HG02588 (cell line): ENCODE results near the gene CHAF1A.

Experiments used
- ATAC-seq: cut with Tn5 transposase; IDR thresholded peaks from one replicate; pipeline ENCODE4 v1.9.1; 2021; ENCODE audit warnings: mild to moderate bottlenecking, moderate library complexity; ENCODE audit not compliant: unreplicated experiment

CHAF1A gene

DNA sequence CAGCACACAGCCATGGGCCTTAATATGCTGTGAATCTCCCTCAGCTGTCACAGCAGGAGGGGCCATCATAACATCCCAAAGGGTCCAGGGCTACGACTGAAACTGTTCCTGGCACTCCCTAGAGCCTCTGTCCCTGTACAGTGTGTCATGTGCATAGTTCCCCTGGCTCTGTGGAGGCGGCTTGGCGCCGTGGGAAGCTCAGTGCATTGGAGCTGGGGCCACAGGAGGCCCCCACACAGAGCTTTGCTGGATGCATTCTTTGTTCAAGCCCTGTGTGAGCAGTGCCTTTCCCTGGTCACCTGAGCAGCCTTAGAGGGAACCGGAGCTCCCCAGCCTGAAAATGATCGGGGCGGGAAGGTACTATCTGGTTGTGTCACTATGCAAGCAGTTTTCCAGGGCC lies 33.8 kb downstream of the CHAF1A start:
- no peak for ATAC-seq

GRCh38 chr19:4437103-4437502 lies 34.7 kb downstream of the CHAF1A start:
- no peak for ATAC-seq

DNA sequence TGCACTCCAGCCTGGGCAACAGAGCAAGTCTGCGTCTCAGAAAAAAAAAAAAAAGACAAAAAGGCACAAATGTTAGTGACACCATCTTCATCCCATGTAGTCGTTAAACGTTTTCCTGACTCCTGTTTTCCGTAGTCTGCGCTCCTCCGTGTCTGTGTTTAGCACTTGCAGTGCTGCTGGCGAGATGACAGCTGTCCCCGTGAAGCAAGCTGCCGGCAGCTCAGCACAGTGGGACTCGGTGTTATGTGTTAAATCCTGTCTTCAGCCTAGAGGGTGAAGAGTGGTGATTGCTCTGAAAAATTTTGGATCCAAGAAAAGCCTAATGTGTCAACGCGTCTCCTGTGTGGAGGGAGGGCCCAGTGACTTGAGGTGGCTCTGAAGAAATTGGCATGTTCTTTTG lies 36.8 kb downstream of the CHAF1A start:
- ATAC-seq, result no peak

GRCh38 chr19:4441994-4442818 lies 39.8 kb downstream of the CHAF1A start:
- ATAC-seq, result no peak

DNA sequence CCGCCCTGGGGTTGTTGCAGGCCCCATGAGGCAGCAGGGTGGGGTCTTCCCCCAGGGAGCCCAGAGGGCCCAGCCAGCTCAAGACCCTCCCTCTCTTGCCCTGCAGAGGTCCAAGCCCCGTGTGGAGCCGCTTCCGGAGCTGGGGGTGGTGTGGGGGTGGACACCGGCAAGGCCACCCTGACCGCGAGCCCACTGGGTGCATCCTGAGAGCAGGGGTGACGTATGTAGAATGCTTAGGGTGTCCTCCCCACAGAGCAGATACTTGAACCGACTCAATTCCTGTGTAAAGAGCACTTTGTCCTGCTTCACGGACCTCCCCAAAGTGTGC lies 40.3 kb downstream of the CHAF1A start:
- no peak for ATAC-seq

DNA sequence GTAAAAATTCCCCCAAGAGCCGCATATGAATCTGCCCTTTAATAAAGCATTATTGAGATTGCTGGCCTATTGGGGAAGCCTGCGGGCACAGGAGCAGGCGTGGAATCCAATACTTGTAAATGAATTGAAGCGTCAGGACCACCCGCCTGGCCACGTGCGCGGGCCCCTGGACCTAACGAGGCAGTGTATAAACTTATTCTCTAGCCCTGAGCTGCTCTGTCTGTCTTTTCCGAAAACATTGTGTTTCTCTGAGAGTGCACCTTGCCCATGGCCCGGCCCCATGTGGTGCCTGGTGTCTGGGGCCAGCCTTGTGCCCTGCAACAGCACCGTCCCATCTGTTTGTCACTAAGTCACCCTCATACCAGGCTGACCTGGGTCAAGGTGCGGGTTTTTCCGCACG lies 40.7 kb downstream of the CHAF1A start:
- no peak for ATAC-seq

GRCh38 chr19:4443966-4444764 lies 41.7 kb downstream of the CHAF1A start:
- no peak for ATAC-seq

- no peak for ATAC-seq
Measured at GRCh38 chr19:4444765-4445741, 42.6 kb downstream of the CHAF1A start.

GRCh38 chr19:4445963-4446703 lies 43.7 kb downstream of the CHAF1A start:
- no peak for ATAC-seq

GRCh38 chr19:4446704-4447200 lies 44.3 kb downstream of the CHAF1A start:
- no peak for ATAC-seq

DNA sequence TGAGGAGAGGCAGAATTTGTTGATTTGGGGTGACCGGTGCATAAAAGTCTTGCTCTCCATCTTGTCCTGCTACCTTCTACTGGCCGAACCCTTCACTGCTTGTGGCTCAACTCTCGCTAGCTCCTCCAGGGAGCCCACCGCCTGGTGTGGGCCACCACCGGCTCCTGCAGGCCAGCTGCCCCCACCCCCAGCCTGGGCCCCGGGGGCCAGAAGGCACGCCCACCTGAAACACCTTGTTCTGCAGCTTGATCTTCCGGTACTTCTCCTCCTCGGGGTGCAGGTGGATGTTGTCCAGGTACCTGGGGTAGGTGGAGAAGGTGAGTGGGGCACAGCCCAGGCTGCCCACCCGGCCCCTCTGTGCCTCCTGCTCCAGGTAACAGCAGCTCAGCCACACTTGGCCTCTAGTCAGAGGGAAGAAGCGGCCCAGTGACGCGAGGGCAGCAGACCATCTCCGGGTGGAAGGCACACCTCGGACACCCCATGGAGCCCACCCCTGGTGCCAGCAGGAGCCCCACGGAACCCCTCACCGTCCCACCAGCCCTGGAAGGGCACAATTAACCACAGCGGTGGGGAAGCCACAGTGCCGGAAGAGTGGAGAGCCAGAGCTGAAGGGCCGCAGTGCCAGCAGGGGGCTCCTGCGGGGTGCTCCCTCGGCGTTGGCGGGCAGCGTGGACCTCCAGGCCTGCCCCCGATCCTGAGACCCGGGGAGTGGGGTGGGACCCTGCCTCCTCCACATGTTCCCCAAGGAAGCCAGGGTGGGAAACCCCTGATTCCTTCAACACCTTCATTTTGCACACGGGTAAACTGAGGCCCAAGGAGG lies 45.1 kb downstream of the CHAF1A start:
- ATAC-seq, result no peak

- no peak for ATAC-seq
Measured at GRCh38 chr19:4448147-4448985, 45.9 kb downstream of the CHAF1A start.

GRCh38 chr19:4449022-4449638 lies 46.7 kb downstream of the CHAF1A start:
- no peak for ATAC-seq

DNA sequence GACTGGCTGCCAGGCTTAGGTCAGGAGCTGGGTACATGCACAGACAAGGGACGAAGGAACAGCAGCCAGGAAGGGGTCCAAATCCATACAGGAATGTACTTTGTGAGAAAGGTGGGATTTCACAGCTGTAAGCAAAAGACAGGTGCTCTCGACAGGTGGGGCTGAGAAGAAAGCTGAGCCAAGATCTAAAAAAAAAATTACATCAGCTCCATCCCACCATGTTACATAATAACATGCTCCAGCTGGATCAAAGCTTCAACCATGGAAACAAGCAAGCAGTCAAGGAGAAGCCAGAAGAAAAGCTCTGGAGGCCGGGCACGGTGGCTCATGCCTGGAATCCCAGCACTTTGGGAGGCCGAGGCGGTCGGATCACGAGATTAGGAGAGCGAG lies 47.2 kb downstream of the CHAF1A start:
- no peak for ATAC-seq

GRCh38 chr19:4452230-4452990 lies 50.0 kb downstream of the CHAF1A start:
- ATAC-seq, result no peak

- no peak for ATAC-seq
Measured at GRCh38 chr19:4453232-4454179, 51.1 kb downstream of the CHAF1A start.
